Right cardiac atrium (tissue), 5 donors: ENCODE results near the gene NEB. TPM values are rescaled to one million over a fixed set of nuclear protein-coding genes. Genes with fewer than 3 reads are reported as not detected.
A peak's percentile ranks its signal among the peaks of the same experiment; 100 is the strongest.

ENCODE experiments used
- ATAC-seq, 2 donors: fragments of 200-7000 bp; cut with Tn5 transposase; one replicate each; pipeline versions ENCODE4 v1.8.0 to v1.9.1; 2020; ENCODE audit warnings: moderate library complexity in 2 of 2, mild to moderate bottlenecking in 1 of 2
- DNase-seq, 3 donors: peaks; one replicate each; pipeline ENCODE4 v3.0.0-alpha.2; 2020
- H3K27ac ChIP-seq: one replicate; pipeline ENCODE4 v1.5.1; 2013; ENCODE audit warnings: mild to moderate bottlenecking, low read length, control low read depth, moderate library complexity
- H3K27me3 ChIP-seq: one replicate; pipeline ENCODE4 v1.6.1; 2013; ENCODE audit not compliant: control insufficient read depth, insufficient read depth
- H3K4me1 ChIP-seq: one replicate; pipeline ENCODE4 v1.6.1; 2013; ENCODE audit warnings: low read length; ENCODE audit not compliant: control insufficient read depth, insufficient read depth
- H3K4me3 ChIP-seq: one replicate; pipeline ENCODE4 v1.5.1; 2013; ENCODE audit warnings: low read length, control low read depth
- H3K9me3 ChIP-seq: one replicate; pipeline ENCODE4 v1.6.1; 2013; ENCODE audit warnings: low read length; ENCODE audit not compliant: control insufficient read depth
- WGBS: extraction: QIAGEN DNeasy Blood & Tissue Kit; methylation state at CpG from one replicate; pipeline ENCODE4 v1.1.7; 2013; 5-methylcytosine and 5-hydroxymethylcytosine counted together
- intact Hi-C, 4 donors: fragments of 100-400 bp; cut with DNase I; formaldehyde crosslinking; loops; one replicate each; pipeline versions ENCODE4 v1.11.0 to v1.14.0; 2022 to 2023
- polyA plus RNA-seq: library from polyadenylated mRNA; stranded (reverse); fragments of 200-250 nt; gene quantifications from one replicate; pipeline ENCODE4 v1.2.3, GENCODE V29; 2013
- total RNA-seq, 4 donors: library from RNA; stranded (reverse); fragmentation: NEBNext Ultra II Directional; extraction: Animal tissue kit (Norgen Biotek cat#: 25700); gene quantifications; one replicate each; pipeline ENCODE4 v1.2.1, GENCODE V29; 2021
- donor health status: healthy with polysubstance abuse.
- donor health status: DM: no; HTN: yes; CAD: no.
- donor health status: DM: no; HTN: no; CAD: no.
- donor health status: DM: no; HTN: yes; CAD: no; lungs with severe emphysema.
- donor health status: DM: yes; HTN: yes; CAD: no.

Gene NEB
- total and polyA plus RNA-seq, 5 donors: 31.0 to 48.5 (median 35.0) TPM

- Histone ChIP-seq H3K4me1 (no peaks in the 10 kb centered on the region), H3K4me3 (no peak overlapping the region), H3K9me3 (no peaks in the 10 kb centered on the region), H3K27ac (no peak overlapping the region), H3K27me3 (no peaks in the 10 kb centered on the region)
- WGBS: 81% methylated on average over 3 of the region's 3 CpGs
- ATAC-seq (no peak), DNase-seq (no peak)
- intact Hi-C loops: no loop called here
These were observed 261.3 kb downstream of the NEB start for GRCh38 chr2:151472966-151473365.

- no peak overlapping the region for H3K27ac ChIP-seq
- DNase-seq (no peak), ATAC-seq (no peak)
- 96% methylated on average over 1 of the region's 1 CpG for WGBS
- H3K4me3 ChIP-seq: no peak overlapping the region
- no peaks in the 10 kb centered on the region for H3K27me3 ChIP-seq
- intact Hi-C loops: no loop called here
- no peaks in the 10 kb centered on the region for H3K9me3 ChIP-seq
- no peaks in the 10 kb centered on the region for H3K4me1 ChIP-seq
These were observed 263.7 kb downstream of the NEB start for GRCh38 chr2:151470556-151470955.

- Histone ChIP-seq H3K9me3 (no peaks in the 10 kb centered on the region), H3K27me3 (no peaks in the 10 kb centered on the region), H3K4me3 (no peak overlapping the region), H3K4me1 (no peaks in the 10 kb centered on the region), H3K27ac (no peak overlapping the region)
- intact Hi-C loops: no loop called here
- WGBS: 97% methylated on average over 3 of the region's 3 CpGs
- ATAC-seq (no peak), DNase-seq (no peak)
These were observed 268.5 kb downstream of the NEB start for GRCh38 chr2:151465771-151466170.

- ATAC-seq (peak in 1 of 2 donors; percentile 29), DNase-seq (no peak)
- WGBS: 56% methylated on average over 1 of the region's 1 CpG
- Histone ChIP-seq H3K27ac (no peak overlapping the region), H3K9me3 (no peaks in the 10 kb centered on the region), H3K4me1 (no peaks in the 10 kb centered on the region), H3K4me3 (no peak overlapping the region), H3K27me3 (no peaks in the 10 kb centered on the region)
- intact Hi-C loops: no loop called here
These were observed 274.9 kb downstream of the NEB start for GRCh38 chr2:151459358-151459757.

- DNase-seq (no peak), ATAC-seq (no peak)
- intact Hi-C loops: no loop called here
- Histone ChIP-seq H3K27me3 (no peaks in the 10 kb centered on the region), H3K4me3 (no peak overlapping the region), H3K27ac (no peak overlapping the region), H3K9me3 (no peaks in the 10 kb centered on the region), H3K4me1 (no peaks in the 10 kb centered on the region)
- 92% methylated on average over 13 of the region's 13 CpGs for WGBS
These were observed 295.1 kb downstream of the NEB start for GRCh38 chr2:151439127-151439526.

GRCh38 chr2:151438506-151438905 is 295.8 kb downstream of the NEB start:
- H3K27me3 ChIP-seq: no peaks in the 10 kb centered on the region
- 90% methylated on average over 4 of the region's 4 CpGs for WGBS
- intact Hi-C loops: no loop called here
- H3K4me1 ChIP-seq: no peaks in the 10 kb centered on the region
- no peak overlapping the region for H3K4me3 ChIP-seq
- H3K9me3 ChIP-seq: no peaks in the 10 kb centered on the region
- H3K27ac ChIP-seq: no peak overlapping the region
- ATAC-seq (no peak), DNase-seq (no peak)

- 57% methylated on average over 3 of the region's 3 CpGs for WGBS
These were observed 296.6 kb downstream of the NEB start for GRCh38 chr2:151437630-151438029.

More at GRCh38 chr2:151437630-151438029, 296.6 kb downstream of the NEB start:
- Histone ChIP-seq H3K27ac (no peak overlapping the region), H3K27me3 (no peaks in the 10 kb centered on the region), H3K4me3 (no peak overlapping the region), H3K9me3 (no peaks in the 10 kb centered on the region), H3K4me1 (no peaks in the 10 kb centered on the region)
- ATAC-seq: no peak
- intact Hi-C loops: no loop called here
- no peak for DNase-seq

Other genes starting within 250 kb of the NEB start
- gene ARL5A, start 93.9 kb upstream of the NEB start, total RNA-seq: 100 to 1,000 TPM in 2 of 4 donors, 10 to 100 TPM in 2; 81.5 to 119 (median 99.5) TPM
- 26.8 TPM for gene ARL5A, start 93.9 kb upstream of the NEB start, polyA plus RNA-seq